ENCODE measurements around the gene PRUNE2.

- TF ChIP-seq, protein P1, sequence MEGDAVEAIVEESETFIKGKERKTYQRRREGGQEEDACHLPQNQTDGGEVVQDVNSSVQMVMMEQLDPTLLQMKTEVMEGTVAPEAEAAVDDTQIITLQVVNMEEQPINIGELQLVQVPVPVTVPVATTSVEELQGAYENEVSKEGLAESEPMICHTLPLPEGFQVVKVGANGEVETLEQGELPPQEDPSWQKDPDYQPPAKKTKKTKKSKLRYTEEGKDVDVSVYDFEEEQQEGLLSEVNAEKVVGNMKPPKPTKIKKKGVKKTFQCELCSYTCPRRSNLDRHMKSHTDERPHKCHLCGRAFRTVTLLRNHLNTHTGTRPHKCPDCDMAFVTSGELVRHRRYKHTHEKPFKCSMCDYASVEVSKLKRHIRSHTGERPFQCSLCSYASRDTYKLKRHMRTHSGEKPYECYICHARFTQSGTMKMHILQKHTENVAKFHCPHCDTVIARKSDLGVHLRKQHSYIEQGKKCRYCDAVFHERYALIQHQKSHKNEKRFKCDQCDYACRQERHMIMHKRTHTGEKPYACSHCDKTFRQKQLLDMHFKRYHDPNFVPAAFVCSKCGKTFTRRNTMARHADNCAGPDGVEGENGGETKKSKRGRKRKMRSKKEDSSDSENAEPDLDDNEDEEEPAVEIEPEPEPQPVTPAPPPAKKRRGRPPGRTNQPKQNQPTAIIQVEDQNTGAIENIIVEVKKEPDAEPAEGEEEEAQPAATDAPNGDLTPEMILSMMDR (IDR thresholded peaks at IDR 0.05) = no peak
- no peak for TF ChIP-seq POLR2AphosphoS5 (IDR thresholded peaks at IDR 0.05)
Observed at GRCh38 chr9:76580188-76580587, 325.7 kb downstream of the PRUNE2 start.
